OCI-LY3 (cell line): ENCODE measurements around the gene CEP57L1.

ENCODE experiments used
- H2AFZ ChIP-seq: fragments of 200-600, 300-600 bp; shearing (Covaris generic); 2 replicates; pipeline ENCODE4 v1.6.0; 2014; ENCODE audit warnings: antibody characterized with exemption, low read depth, low read length
- H3K27ac ChIP-seq: fragments of 200-600, 300-600 bp; sonication (generic); 2 replicates; pipeline ENCODE4 v1.5.1; 2014; ENCODE audit warnings: mild to moderate bottlenecking, low read length, moderate library complexity, mixed read lengths
- H3K27me3 ChIP-seq: fragments of 200-600, 300-600 bp; sonication (generic); 2 replicates; pipeline ENCODE4 v1.6.1; 2014; ENCODE audit warnings: low read depth, low read length, mixed read lengths
- H3K36me3 ChIP-seq: fragments of 200-600, 300-600 bp; sonication (generic); replicated peaks from 2 replicates; pipeline ENCODE3; 2014; ENCODE audit warnings: low read depth, low read length, mixed read lengths
- H3K4me1 ChIP-seq: fragments of 300-600, 200-600 bp; sonication (generic); 2 replicates; pipeline ENCODE4 v1.6.1; 2014; ENCODE audit warnings: low read length, mixed read lengths
- H3K4me2 ChIP-seq: fragments of 200-600, 300-600 bp; sonication (generic); 2 replicates; pipeline ENCODE4 v1.6.1; 2014; ENCODE audit warnings: low read length, mixed read lengths
- H3K4me3 ChIP-seq: fragments of 300-600, 200-600 bp; sonication (generic); 2 replicates; pipeline ENCODE4 v1.5.1; 2014; ENCODE audit warnings: antibody characterized with exemption, mild to moderate bottlenecking, low read length, moderate library complexity
- H3K79me2 ChIP-seq: fragments of 300-600, 200-600 bp; shearing (Covaris generic); 2 replicates; pipeline ENCODE4 v1.6.1; 2014; ENCODE audit warnings: mild to moderate bottlenecking, low read length, mixed read lengths
- H3K9ac ChIP-seq: fragments of 300-600, 200-600 bp; shearing (Covaris generic); 2 replicates; pipeline ENCODE4 v1.6.0; 2014; ENCODE audit warnings: mild to moderate bottlenecking, low read length, moderate library complexity
- H3K9me3 ChIP-seq: fragments of 200-600, 300-600 bp; shearing (Covaris generic); 2 replicates; pipeline ENCODE4 v1.6.1; 2014; ENCODE audit warnings: low read length, mixed read lengths; ENCODE audit not compliant: insufficient read depth
- H4K20me1 ChIP-seq: fragments of 200-600, 300-600 bp; sonication (generic); 2 replicates; pipeline ENCODE4 v1.6.1; 2016; ENCODE audit warnings: low read length, mixed read lengths; ENCODE audit not compliant: insufficient read depth
- CTCF ChIP-seq: fragments of 200-600, 300-600 bp; sonication (generic); IDR thresholded peaks from 2 replicates; pipeline ENCODE4 v1.5.1; 2014; ENCODE audit warnings: antibody characterized with exemption, low read length, low read depth
- EZH2phosphoT487 ChIP-seq: fragments of 200-600 bp; shearing (Covaris generic); IDR thresholded peaks from 2 replicates; pipeline ENCODE4 v1.6.1; 2018; ENCODE audit warnings: antibody characterized with exemption, mixed run types, low read depth

Gene CEP57L1

DNA sequence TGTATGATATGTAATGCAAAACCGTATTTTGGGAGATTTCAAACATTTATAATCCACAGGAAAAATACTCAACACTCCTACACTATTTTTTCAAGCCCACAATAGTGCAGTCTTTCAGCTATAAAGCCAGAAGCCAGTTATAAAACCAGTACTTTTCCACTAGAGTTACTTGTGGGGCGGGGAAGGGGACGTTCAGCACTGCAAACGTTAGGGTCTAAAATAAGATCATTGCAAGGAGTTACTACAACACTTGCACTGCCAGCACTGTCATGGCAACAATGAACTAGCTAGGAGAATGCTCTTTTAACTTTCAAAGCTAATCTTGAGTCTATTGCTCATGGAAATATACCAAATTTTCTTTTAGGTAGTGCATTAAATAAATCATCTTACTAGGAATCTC, 15.3 kb upstream of the CEP57L1 start:
- Histone ChIP-seq H3K4me1 (no peaks in the 10 kb centered on the region), H2AFZ (no peak overlapping the region), H3K9me3 (no peaks in the 10 kb centered on the region), H4K20me1 (no peaks in the 10 kb centered on the region), H3K27me3 (no peaks in the 10 kb centered on the region), H3K36me3 (no peaks in the 10 kb centered on the region), H3K9ac (no peak overlapping the region), H3K79me2 (no peaks in the 10 kb centered on the region), H3K4me2 (no peak overlapping the region), H3K27ac (no peak overlapping the region), H3K4me3 (no peak overlapping the region)
- no peak for TF ChIP-seq CTCF

DNA sequence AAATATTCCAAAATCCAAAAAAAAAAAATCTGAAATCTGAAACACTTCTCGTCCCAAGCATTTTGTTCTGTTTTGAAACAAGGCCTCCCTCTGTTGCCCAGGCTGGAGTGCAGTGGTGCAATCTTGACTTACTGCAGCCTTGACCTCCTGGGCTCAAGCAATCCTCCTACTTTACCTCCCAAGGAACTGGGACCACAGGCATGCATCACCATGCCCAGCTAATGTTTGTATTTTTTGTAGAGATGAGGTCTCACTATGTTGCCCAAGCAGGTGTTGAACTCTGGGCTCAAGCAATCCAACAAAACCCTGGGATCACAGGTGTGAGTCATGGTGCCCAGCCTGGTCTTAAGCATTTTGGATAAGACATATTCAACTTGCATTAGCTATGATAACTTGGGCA, 14.3 kb upstream of the CEP57L1 start:
- Histone ChIP-seq H3K79me2 (no peaks in the 10 kb centered on the region), H3K9ac (no peak overlapping the region), H3K4me1 (no peaks in the 10 kb centered on the region), H3K4me2 (no peak overlapping the region), H3K27ac (no peak overlapping the region), H3K4me3 (no peak overlapping the region), H4K20me1 (no peaks in the 10 kb centered on the region), H3K36me3 (no peaks in the 10 kb centered on the region), H3K27me3 (no peaks in the 10 kb centered on the region), H3K9me3 (no peaks in the 10 kb centered on the region), H2AFZ (no peak overlapping the region)
- no peak for TF ChIP-seq EZH2phosphoT487
- TF ChIP-seq CTCF: no peak

DNA sequence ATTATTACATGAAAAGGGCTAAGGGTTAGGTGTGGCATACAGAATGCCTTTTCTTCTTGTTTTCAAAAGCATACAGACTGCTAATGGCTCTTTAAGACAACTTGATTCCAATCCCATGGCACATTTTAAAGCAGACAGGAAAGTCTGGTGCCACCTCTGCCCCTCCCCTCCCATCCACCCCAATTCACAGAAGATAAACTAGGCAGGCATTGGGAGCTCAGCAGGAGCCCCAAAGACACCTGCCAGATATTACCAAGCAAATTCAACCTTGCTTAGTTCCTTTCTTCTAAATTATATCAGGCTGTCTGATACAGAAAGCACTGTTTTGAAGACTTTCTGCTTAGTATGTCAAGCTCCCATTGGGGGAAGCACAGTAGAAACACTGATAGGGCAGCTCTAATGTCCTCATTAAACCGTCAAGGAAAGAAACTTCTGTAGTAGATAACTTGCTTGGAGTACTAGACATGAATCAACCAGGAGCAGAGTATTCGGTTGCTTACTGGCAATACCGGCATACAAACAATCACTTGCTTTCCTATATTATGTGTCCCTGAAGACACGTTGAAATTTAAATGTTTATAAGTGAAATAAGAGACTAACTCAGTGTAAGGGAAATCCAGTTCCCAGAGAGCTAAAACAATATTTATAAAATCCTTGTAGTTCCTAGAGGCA, 13.7 kb upstream of the CEP57L1 start:
- H3K4me1 ChIP-seq: no peaks in the 10 kb centered on the region
- no peaks in the 10 kb centered on the region for H3K27me3 ChIP-seq
- H3K4me3 ChIP-seq: no peak overlapping the region
- H3K27ac ChIP-seq: no peak overlapping the region
- no peaks in the 10 kb centered on the region for H4K20me1 ChIP-seq
- no peaks in the 10 kb centered on the region for H3K79me2 ChIP-seq
- TF ChIP-seq EZH2phosphoT487 (no peak), CTCF (no peak)
- H2AFZ ChIP-seq: no peak overlapping the region
- no peaks in the 10 kb centered on the region for H3K36me3 ChIP-seq
- H3K9ac ChIP-seq: no peak overlapping the region
- no peaks in the 10 kb centered on the region for H3K9me3 ChIP-seq
- H3K4me2 ChIP-seq: no peak overlapping the region

DNA sequence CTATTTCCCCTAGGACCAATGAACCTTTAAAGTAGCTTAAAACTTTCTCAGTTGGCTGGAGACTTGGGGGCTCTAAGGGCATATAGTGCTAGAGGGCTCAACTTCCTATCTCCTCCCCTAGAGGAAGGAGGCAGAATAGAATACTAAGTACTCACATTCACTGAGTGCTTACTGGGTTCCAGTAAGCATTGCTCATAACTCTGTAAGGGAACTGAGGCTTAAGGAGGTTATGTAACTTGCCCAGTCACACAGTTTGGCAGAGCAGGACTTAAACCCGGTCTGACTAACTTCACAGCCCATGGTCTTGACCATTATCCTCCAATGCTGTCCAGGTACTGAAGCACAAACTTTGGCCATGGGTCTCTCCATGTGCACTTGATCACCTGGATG, 13.1 kb upstream of the CEP57L1 start:
- H3K27me3 ChIP-seq: no peaks in the 10 kb centered on the region
- TF ChIP-seq EZH2phosphoT487 (no peak), CTCF (no peak)
- H3K27ac ChIP-seq: no peak overlapping the region
- no peak overlapping the region for H2AFZ ChIP-seq
- no peaks in the 10 kb centered on the region for H3K79me2 ChIP-seq
- no peak overlapping the region for H3K9ac ChIP-seq
- no peaks in the 10 kb centered on the region for H3K9me3 ChIP-seq
- no peaks in the 10 kb centered on the region for H3K4me1 ChIP-seq
- H3K36me3 ChIP-seq: no peaks in the 10 kb centered on the region
- no peak overlapping the region for H3K4me3 ChIP-seq
- no peak overlapping the region for H3K4me2 ChIP-seq
- no peaks in the 10 kb centered on the region for H4K20me1 ChIP-seq
